ENCODE measurements around the gene VPS45. TPM values are rescaled to one million over a fixed set of nuclear protein-coding genes. Genes with fewer than 3 reads are reported as not detected.

The VPS45 gene
- total RNA-seq, 1 donor from 2014 or later, result 34.0 TPM

DNA sequence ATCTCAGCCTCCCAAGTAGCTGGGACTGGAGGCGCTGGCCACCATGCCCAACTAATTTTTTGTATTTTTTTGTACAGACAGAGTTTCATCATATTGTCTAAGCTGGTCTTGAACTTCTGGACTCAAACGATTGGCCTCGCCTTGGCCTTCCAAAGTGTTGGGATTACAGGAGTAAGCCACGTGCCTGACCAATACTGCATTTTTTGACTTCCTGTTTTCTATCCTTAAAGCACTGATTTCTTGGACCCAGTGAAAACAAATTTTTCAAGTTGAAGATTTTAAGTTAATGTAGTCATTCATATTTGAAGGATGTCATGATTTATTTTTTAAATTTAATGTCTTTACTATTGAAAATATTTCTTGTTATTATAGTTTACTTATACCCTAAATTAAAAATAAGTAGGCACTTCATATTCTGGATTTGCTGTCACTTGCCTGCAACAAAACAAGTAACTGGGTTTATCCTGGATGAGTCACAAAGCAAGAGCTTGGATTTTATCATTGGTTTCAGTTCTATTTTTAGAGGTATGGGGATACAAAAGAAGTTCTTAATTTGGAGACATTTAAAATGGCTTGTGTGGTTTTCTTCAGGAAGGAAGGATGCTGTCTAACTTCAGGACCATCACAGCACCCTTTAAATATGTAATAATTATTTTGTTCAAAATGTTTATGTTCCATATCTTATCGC is 2.2 kb upstream of the VPS45 start:
- H3K4me3 Mint-ChIP-seq (ENCODE audit: unreplicated experiment), result no peak overlapping the region
- no peak overlapping the region for H2AFZ ChIP-seq (ENCODE audit: low read depth, low read length)
- H3K9me3 ChIP-seq (ENCODE audit: insufficient read depth, low read depth, low read length), result no peaks in the 10 kb centered on the region
- peaks cover 21% of the 10 kb centered on the region for H3K4me1 ChIP-seq (ENCODE audit: insufficient read depth, low read length)
- H3K27ac Mint-ChIP-seq (ENCODE audit: unreplicated experiment), result peak overlapping the region; percentile 80
- no peaks in the 10 kb centered on the region for H3K27me3 ChIP-seq (ENCODE audit: insufficient read depth, low read length)
- peak overlapping the region; percentile 95 for H3K4me2 ChIP-seq (ENCODE audit: low read length)
- H3K36me3 Mint-ChIP-seq (ENCODE audit: low read depth, unreplicated experiment), result no peaks in the 10 kb centered on the region
- peak overlapping the region; percentile 94 for H3K9ac ChIP-seq (ENCODE audit: low read length)
- peak; percentile 75 for DNase-seq (ENCODE audit: low read depth)
- FAIRE-seq, result no peak
- H3K27me3 Mint-ChIP-seq (ENCODE audit: low read depth, unreplicated experiment), result no peaks in the 10 kb centered on the region
- no peaks in the 10 kb centered on the region for H3K9me3 Mint-ChIP-seq (ENCODE audit: unreplicated experiment)
- H4K20me1 ChIP-seq (ENCODE audit: insufficient read depth, low read length), result no peaks in the 10 kb centered on the region
- peak overlapping the region; percentile 13 for H3K4me3 ChIP-seq (ENCODE audit: insufficient read depth, low read depth, low read length)
- H3K36me3 ChIP-seq (ENCODE audit: insufficient read depth, low read length), result peaks cover 4% of the 10 kb centered on the region
- peak overlapping the region; percentile 95 for H3K27ac ChIP-seq (ENCODE audit: low read depth, low read length)
- TF ChIP-seq EZH2 (IDR thresholded peaks at IDR 0.05; ENCODE audit: insufficient read depth, low read length), result no peak
- no peak for TF ChIP-seq CTCF (IDR thresholded peaks at IDR 0.05; ENCODE audit: insufficient read depth, low read depth, low read length)
- H3K79me2 ChIP-seq (ENCODE audit: insufficient read depth, low read length), result peaks cover 41% of the 10 kb centered on the region
- H3K4me1 Mint-ChIP-seq (ENCODE audit: low read depth, unreplicated experiment), result peaks cover 12% of the 10 kb centered on the region

GRCh38 chr1:150066328-150066727 is 1.2 kb upstream of the VPS45 start:
- Histone ChIP-seq H3K27ac (ENCODE audit: low read depth, low read length) (peak overlapping the region; percentile 95), H2AFZ (ENCODE audit: low read depth, low read length) (peak overlapping the region; percentile 98), H3K4me1 (ENCODE audit: insufficient read depth, low read length) (peaks cover 20% of the 10 kb centered on the region), H3K9me3 (ENCODE audit: insufficient read depth, low read depth, low read length) (no peaks in the 10 kb centered on the region), H3K4me2 (ENCODE audit: low read length) (peak overlapping the region; percentile 95), H4K20me1 (ENCODE audit: insufficient read depth, low read length) (no peaks in the 10 kb centered on the region), H3K27me3 (ENCODE audit: insufficient read depth, low read length) (no peaks in the 10 kb centered on the region), H3K4me3 (ENCODE audit: insufficient read depth, low read depth, low read length) (peak overlapping the region; percentile 82), H3K79me2 (ENCODE audit: insufficient read depth, low read length) (peaks cover 41% of the 10 kb centered on the region), H3K9ac (ENCODE audit: low read length) (peak overlapping the region; percentile 94), H3K36me3 (ENCODE audit: insufficient read depth, low read length) (peaks cover 4% of the 10 kb centered on the region)
- Mint-ChIP-seq H3K4me1 (ENCODE audit: low read depth, unreplicated experiment) (peaks cover 12% of the 10 kb centered on the region), H3K27me3 (ENCODE audit: low read depth, unreplicated experiment) (no peaks in the 10 kb centered on the region), H3K9me3 (ENCODE audit: unreplicated experiment) (no peaks in the 10 kb centered on the region), H3K27ac (ENCODE audit: unreplicated experiment) (peak overlapping the region; percentile 84), H3K36me3 (ENCODE audit: low read depth, unreplicated experiment) (no peaks in the 10 kb centered on the region), H3K4me3 (ENCODE audit: unreplicated experiment) (peak overlapping the region; percentile 94)
- TF ChIP-seq EZH2 (IDR thresholded peaks at IDR 0.05; ENCODE audit: insufficient read depth, low read length), result no peak
- no peak for FAIRE-seq
- DNase-seq (ENCODE audit: low read depth), result no peak

GRCh38 chr1:150066838-150067183 is 765 bp upstream of the VPS45 start:
- H2AFZ ChIP-seq (ENCODE audit: low read depth, low read length), result peak overlapping the region; percentile 98
- H3K79me2 ChIP-seq (ENCODE audit: insufficient read depth, low read length), result peaks cover 41% of the 10 kb centered on the region
- peak overlapping the region; percentile 94 for H3K9ac ChIP-seq (ENCODE audit: low read length)
- H3K27me3 Mint-ChIP-seq (ENCODE audit: low read depth, unreplicated experiment), result no peaks in the 10 kb centered on the region
- peaks cover 16% of the 10 kb centered on the region for H3K4me1 ChIP-seq (ENCODE audit: insufficient read depth, low read length)
- no peak for FAIRE-seq
- H3K4me3 ChIP-seq (ENCODE audit: insufficient read depth, low read depth, low read length), result peak overlapping the region; percentile 82
- DNase-seq (ENCODE audit: low read depth), result no peak
- H3K27ac ChIP-seq (ENCODE audit: low read depth, low read length), result peak overlapping the region; percentile 95
- H3K27me3 ChIP-seq (ENCODE audit: insufficient read depth, low read length), result no peaks in the 10 kb centered on the region
- H3K4me1 Mint-ChIP-seq (ENCODE audit: low read depth, unreplicated experiment), result peaks cover 12% of the 10 kb centered on the region
- peak overlapping the region; percentile 98 for H3K27ac Mint-ChIP-seq (ENCODE audit: unreplicated experiment)
- H3K4me2 ChIP-seq (ENCODE audit: low read length), result peak overlapping the region; percentile 95
- no peaks in the 10 kb centered on the region for H3K9me3 ChIP-seq (ENCODE audit: insufficient read depth, low read depth, low read length)
- no peaks in the 10 kb centered on the region for H3K36me3 Mint-ChIP-seq (ENCODE audit: low read depth, unreplicated experiment)
- H3K9me3 Mint-ChIP-seq (ENCODE audit: unreplicated experiment), result no peaks in the 10 kb centered on the region
- H4K20me1 ChIP-seq (ENCODE audit: insufficient read depth, low read length), result no peaks in the 10 kb centered on the region
- peaks cover 4% of the 10 kb centered on the region for H3K36me3 ChIP-seq (ENCODE audit: insufficient read depth, low read length)
- TF ChIP-seq EZH2 (IDR thresholded peaks at IDR 0.05; ENCODE audit: insufficient read depth, low read length), result no peak
- no peak for TF ChIP-seq CTCF (IDR thresholded peaks at IDR 0.05; ENCODE audit: insufficient read depth, low read depth, low read length)
- H3K4me3 Mint-ChIP-seq (ENCODE audit: unreplicated experiment), result peak overlapping the region; percentile 94
